ENCODE measurements around the gene CCDC122. TPM values are rescaled to one million over a fixed set of nuclear protein-coding genes. Genes with fewer than 3 reads are reported as not detected.

Gene CCDC122
- total RNA-seq, 1 experiment from 2014 or later: 5.2 TPM

DNA sequence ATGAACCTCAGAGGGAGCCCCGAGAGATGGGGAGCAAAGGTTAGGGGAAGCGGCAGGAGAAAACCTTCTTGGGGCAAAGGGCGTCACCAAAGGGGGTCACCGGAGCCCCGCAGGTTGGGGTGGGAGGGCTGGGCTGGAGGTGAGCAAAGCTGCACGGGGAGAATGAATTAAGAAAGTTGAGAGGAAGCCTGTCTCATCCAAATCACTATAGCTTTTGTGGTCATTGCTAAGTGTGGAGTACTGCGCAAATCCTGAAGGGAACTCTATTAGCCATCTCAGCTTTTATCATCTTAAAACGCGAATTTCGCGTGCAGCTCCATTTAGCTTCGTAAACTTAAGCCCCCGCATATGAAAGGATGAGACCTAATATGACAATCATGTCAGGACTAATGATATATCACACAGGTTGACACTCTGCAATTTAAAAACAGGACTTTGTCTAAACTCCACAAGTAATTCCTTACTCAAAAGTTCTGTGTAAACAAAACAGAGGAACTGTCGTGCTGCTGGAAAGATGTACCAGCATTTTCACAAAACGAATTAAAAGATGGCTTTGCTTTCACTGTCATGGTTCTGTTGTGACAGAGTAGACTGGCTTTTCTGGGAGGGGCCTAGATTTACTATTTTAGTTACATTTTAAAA, 795 bp upstream of the CCDC122 start:
- in situ Hi-C loops (cut with HindIII; ENCODE audit: low pct_unique_long_range_greater_than_20kb, low sequenced_read_pairs): no loop called here
- no TSS peak for BruUV-seq (replicated peaks)
- peak overlapping the region; percentile 48; the same call in 1 of the 2 replicates for H3K27ac ChIP-seq (ENCODE audit: low read length)
- H3K9me3 ChIP-seq (ENCODE audit: control insufficient read depth, insufficient read depth, low read depth, low read length): no peaks in the 10 kb centered on the region
- no peaks in the 10 kb centered on the region for H3K27me3 ChIP-seq (ENCODE audit: control insufficient read depth, insufficient read depth, low read length)
- ChIA-PET POLR2A (interaction anchor here (0.6 kb wide), 2 partner anchors 237 to 1039 kb away, joined by 3 to 7 read pairs; no protein-coding TSS in a partner anchor), CTCF (interaction anchor here (0.5 kb wide), 1 partner anchor 49 kb away, joined by 4 read pairs; no protein-coding TSS in a partner anchor)
- no peaks in the 10 kb centered on the region for H3K36me3 ChIP-seq (ENCODE audit: control insufficient read depth, insufficient read depth, low read length)
- no peaks in the 10 kb centered on the region; the same call in 1 of the 2 replicates for H3K4me1 ChIP-seq (ENCODE audit: control insufficient read depth, insufficient read depth, low read length)
- TF ChIP-seq CTCF (IDR thresholded peaks at IDR 0.05): no peak
- no peak for TF ChIP-seq POLR2AphosphoS5 (IDR thresholded peaks at IDR 0.05; ENCODE audit: low read depth, low read length)
- TF ChIP-seq, protein P1, sequence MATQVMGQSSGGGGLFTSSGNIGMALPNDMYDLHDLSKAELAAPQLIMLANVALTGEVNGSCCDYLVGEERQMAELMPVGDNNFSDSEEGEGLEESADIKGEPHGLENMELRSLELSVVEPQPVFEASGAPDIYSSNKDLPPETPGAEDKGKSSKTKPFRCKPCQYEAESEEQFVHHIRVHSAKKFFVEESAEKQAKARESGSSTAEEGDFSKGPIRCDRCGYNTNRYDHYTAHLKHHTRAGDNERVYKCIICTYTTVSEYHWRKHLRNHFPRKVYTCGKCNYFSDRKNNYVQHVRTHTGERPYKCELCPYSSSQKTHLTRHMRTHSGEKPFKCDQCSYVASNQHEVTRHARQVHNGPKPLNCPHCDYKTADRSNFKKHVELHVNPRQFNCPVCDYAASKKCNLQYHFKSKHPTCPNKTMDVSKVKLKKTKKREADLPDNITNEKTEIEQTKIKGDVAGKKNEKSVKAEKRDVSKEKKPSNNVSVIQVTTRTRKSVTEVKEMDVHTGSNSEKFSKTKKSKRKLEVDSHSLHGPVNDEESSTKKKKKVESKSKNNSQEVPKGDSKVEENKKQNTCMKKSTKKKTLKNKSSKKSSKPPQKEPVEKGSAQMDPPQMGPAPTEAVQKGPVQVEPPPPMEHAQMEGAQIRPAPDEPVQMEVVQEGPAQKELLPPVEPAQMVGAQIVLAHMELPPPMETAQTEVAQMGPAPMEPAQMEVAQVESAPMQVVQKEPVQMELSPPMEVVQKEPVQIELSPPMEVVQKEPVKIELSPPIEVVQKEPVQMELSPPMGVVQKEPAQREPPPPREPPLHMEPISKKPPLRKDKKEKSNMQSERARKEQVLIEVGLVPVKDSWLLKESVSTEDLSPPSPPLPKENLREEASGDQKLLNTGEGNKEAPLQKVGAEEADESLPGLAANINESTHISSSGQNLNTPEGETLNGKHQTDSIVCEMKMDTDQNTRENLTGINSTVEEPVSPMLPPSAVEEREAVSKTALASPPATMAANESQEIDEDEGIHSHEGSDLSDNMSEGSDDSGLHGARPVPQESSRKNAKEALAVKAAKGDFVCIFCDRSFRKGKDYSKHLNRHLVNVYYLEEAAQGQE (IDR thresholded peaks at IDR 0.05; ENCODE audit: insufficient read depth in 1 of 2, low read depth in 2 of 2, low read length in 1 of 2): no peak
- no peak for TF ChIP-seq SIN3A (IDR thresholded peaks at IDR 0.05; ENCODE audit: borderline replicate concordance, insufficient read depth, low read depth, low read length)
- no peak for TF ChIP-seq TCF7L2 (IDR thresholded peaks at IDR 0.05; ENCODE audit: low read depth, low read length)
- intact Hi-C loops (cut with micrococcal nuclease; ENCODE audit: unreplicated experiment): no loop called here
- ATAC-seq (no peak), DNase-seq (ENCODE audit: low read depth, low spot score) (no peak)
- peak overlapping the region; percentile 69 to 76 for H3K4me3 ChIP-seq (ENCODE audit: low read depth in 2 of 2, low read length in 2 of 2)

DNA sequence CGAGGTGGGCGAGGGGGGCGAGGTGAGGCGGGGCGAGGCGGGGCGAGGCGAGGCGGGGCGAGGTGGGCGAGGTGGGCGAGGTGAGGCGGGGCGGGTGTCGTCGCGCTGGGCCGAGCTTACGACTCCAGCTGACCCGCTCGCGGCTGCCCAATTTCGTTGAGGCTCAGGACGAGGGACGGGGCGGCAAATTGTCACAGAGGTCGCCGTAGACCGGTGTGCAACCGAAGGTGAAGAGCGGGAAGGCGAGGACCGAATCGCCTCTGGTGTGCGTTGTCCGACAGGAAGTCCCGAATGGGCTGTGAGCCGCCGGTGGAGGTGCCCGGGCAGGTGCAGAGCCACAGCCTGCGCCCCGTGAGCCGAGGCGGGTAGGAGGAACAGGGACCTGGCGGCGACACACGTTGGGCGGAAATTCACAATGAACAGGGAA, 228 bp upstream of the CCDC122 start, which contains the start of gene LACC1:
Gene LACC1, plus strand, starts transcription at position 150 of the 427 bp plus-strand sequence. CDS start 1,082 bp downstream, outside the sequence.
- Histone ChIP-seq H3K4me1 (ENCODE audit: control insufficient read depth, insufficient read depth, low read length) (no peaks in the 10 kb centered on the region; the same call in 1 of the 2 replicates), H3K9me3 (ENCODE audit: control insufficient read depth, insufficient read depth, low read depth, low read length) (no peaks in the 10 kb centered on the region), H3K36me3 (ENCODE audit: control insufficient read depth, insufficient read depth, low read length) (no peaks in the 10 kb centered on the region), H3K27ac (ENCODE audit: low read length) (peak within 1 kb of the TSS; percentile 89), H3K4me3 (ENCODE audit: low read depth in 2 of 2, low read length in 2 of 2) (peak within 1 kb of the TSS; percentile 69 to 76), H3K27me3 (ENCODE audit: control insufficient read depth, insufficient read depth, low read length) (no peaks in the 10 kb centered on the region)
- POLR2A ChIA-PET: interaction anchor here (0.6 to 1.2 kb wide), 2 partner anchors 49 to 1039 kb away, joined by 6 to 7 read pairs; no protein-coding TSS in a partner anchor
- intact Hi-C loops (cut with micrococcal nuclease; ENCODE audit: unreplicated experiment): no loop called here
- in situ Hi-C loops (cut with HindIII; ENCODE audit: low pct_unique_long_range_greater_than_20kb, low sequenced_read_pairs): no loop called here
- CTCF ChIA-PET: no interaction called here
- peak; percentile 90 for ATAC-seq
- DNase-seq (ENCODE audit: low read depth, low spot score): no peak
- no TSS peak for BruUV-seq (replicated peaks)
- TF ChIP-seq TCF7L2 (IDR thresholded peaks at IDR 0.05; ENCODE audit: low read depth, low read length) (no peak), POLR2AphosphoS5 (IDR thresholded peaks at IDR 0.05; ENCODE audit: low read depth, low read length) (no peak), SIN3A (IDR thresholded peaks at IDR 0.05; ENCODE audit: borderline replicate concordance, insufficient read depth, low read depth, low read length) (no peak), CTCF (IDR thresholded peaks at IDR 0.05) (no peak)
- TF ChIP-seq, protein P1 (IDR thresholded peaks at IDR 0.05; ENCODE audit: insufficient read depth in 1 of 2, low read depth in 2 of 2, low read length in 1 of 2): no peak
